GM12873 (cell line): Measurements from ENCODE around the gene DMTF1.

Experiments used
- TF ChIP-seq, protein P1 (sequence below): IDR thresholded peaks from 2 replicates; pipeline ENCODE4 v1.5.1; 2012; ENCODE audit warnings: low read depth, mild to moderate bottlenecking, moderate library complexity, low read length, control low read depth; ENCODE audit not compliant: insufficient read depth; ENCODE audit errors: missing control alignments

The DMTF1 gene

DNA sequence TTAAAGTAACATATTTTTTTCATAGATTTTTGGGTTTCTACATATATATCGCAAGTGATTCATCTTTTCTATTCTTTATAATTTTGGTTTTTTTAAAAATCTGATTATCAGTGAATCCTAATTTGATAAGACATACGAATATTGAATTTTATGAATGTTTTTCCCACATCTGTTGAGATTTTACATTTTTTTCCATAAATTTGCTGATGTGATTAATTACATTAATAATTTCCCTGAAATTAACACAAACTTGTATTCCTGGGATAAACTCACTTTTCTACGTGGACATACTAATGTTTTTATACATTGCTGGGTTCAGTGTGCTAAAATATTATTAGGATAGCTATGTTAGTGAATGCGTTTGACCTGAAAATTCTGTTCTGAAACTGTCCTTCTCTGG is 26.1 kb downstream of the DMTF1 start:
- TF ChIP-seq, protein P1, sequence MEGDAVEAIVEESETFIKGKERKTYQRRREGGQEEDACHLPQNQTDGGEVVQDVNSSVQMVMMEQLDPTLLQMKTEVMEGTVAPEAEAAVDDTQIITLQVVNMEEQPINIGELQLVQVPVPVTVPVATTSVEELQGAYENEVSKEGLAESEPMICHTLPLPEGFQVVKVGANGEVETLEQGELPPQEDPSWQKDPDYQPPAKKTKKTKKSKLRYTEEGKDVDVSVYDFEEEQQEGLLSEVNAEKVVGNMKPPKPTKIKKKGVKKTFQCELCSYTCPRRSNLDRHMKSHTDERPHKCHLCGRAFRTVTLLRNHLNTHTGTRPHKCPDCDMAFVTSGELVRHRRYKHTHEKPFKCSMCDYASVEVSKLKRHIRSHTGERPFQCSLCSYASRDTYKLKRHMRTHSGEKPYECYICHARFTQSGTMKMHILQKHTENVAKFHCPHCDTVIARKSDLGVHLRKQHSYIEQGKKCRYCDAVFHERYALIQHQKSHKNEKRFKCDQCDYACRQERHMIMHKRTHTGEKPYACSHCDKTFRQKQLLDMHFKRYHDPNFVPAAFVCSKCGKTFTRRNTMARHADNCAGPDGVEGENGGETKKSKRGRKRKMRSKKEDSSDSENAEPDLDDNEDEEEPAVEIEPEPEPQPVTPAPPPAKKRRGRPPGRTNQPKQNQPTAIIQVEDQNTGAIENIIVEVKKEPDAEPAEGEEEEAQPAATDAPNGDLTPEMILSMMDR, result no peak

DNA sequence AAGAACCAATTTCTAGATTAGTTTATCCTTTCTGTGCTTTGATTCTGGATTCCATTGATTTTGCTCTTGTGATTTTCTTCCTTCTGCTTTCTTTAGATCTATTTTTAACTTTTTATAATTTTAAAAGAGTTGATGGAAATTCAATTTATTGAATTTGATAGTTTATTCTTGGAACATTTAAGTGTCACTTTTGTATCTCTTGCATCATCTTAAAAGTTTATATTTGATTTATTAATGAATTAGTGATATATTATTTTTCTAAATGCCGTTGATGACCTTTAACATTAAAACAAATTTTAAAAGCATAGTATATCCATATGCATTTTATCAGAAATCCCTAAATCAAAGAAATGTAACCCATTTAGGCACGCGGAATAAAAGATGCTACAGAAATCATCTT is 26.9 kb downstream of the DMTF1 start:
- TF ChIP-seq, protein P1, result no peak

DNA sequence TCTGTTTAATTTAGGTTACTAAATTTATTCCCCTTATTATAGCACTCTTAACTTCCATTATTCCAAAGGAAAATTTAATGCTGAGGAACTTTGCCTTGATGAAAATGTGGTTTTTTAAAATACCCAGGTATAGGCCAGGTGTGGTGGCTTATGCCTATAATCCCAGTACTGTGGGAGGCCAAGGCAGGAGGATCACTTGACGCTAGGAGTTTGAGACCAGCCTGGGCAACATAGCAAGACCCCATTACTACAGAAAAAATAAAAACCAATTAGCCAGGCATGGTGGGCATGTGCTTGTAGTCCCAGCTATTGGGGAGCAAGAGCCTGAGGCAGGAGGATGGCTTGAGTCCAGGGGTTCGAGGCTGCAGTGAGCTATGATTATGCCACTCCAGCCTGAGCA is 34.9 kb downstream of the DMTF1 start:
- TF ChIP-seq, protein P1, result no peak

DNA sequence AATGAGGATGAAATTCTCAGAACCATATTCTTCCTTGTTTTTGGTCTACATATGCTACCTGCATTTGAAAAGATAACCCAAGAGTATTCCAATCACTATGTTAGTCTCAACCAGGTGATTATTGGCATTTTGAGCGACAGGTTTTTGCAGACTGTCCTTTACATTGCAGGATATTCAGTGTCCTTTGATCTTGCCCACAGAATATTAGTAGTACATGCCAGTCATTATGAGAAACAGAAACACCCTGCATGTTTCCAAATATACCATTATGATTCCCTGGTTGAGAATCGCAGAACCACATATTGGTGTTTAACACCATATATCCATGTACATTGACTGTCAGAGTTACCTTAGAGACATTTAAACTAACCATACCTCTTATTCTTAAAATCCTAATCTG is 36.7 kb downstream of the DMTF1 start:
- TF ChIP-seq, protein P1, result no peak

DNA sequence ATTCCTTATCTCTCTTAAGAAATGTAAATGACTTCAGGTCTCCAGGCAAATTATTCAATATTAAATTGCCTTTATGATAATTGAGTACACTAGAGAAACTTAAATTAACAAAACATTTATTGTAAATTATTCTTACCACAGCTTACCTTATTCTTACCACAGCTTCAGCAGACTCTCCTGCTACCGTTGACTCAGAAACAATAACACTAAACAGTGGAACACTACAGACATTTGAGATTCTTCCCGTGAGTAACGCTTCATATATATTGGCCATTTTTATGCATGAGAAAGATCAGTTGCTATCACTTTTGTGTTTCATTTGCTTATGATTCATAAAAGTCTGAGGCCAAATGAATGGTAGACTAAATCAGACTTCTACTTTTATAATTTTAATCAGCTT is 38.5 kb downstream of the DMTF1 start:
- TF ChIP-seq, protein P1, result no peak

DNA sequence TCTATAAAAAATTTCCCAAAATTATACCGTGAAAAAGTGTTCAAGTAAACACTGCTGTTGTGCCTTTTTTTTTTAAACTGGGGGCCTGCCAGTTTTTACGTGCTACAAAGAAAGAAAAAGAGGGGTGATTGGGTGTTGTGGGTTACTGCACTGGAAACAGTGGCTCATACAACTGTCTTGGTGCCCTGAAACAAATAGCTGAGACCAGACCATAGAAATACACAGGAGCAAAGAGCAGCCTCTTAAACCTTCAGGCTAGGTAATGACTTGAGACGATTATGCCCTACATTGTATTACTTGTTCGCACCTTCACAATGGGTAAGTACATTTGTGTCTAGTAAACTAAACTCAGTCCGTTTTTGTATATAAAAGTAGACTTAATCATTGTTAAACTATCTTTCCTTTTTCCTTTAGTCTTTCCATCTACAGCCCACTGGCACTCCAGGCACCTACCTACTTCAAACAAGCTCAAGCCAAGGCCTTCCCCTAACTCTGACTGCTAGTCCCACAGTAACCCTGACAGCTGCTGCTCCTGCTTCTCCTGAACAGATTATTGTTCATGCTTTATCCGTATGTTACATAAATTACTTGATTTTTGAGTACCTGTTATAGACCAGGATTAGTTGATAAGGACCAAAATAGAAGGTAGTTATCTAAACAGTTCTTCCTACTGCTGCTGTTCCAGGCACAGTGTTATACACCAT is 40.7 kb downstream of the DMTF1 start:
- TF ChIP-seq, protein P1, result no peak

DNA sequence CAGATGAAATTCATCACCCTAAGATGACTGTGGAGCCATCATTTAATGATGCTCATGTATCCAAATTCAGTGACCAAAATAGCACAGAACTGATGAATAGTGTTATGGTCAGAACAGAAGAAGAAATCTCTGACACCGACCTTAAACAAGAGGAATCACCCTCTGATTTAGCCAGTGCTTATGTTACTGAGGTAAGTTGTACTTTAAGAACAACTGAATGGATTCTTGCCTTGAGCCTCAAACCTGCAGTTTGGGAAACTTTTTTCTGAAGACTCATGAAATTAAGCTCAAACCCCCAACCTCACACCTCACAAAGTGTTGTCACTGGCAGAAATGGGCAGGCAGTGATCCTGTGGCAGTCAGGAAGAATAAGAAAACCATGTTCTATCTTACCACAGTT is 41.7 kb downstream of the DMTF1 start:
- TF ChIP-seq, protein P1, result no peak

DNA sequence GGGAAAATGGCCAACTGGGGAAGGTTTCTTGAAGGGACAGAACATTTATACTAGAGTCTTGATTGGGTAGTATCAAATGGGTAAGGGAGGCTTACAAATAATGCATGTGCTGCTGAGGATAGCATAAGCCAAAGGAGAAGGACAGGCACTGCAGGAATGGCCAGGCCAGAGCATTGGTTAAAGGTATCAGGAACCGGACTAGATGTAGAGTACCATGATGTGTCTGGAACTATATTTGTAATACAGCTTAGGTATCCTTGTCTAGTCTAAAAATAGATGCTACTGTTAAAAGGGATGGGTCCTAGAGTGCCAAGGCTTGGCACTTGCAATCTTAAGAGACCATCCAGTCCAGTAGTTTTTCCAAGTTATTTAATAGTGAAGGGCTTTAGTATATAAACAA is 47.0 kb downstream of the DMTF1 start:
- TF ChIP-seq, protein P1, result no peak
